Tibial nerve (tissue), 3 donors: ENCODE data around the gene AMPD2.
"Not testable (repeated sequence)": the region's sequence is repeated elsewhere in the genome, so short reads cannot be mapped to it uniquely, and the experiment has no call there.

Source experiments
- CTCF ChIP-seq, 5 experiments: fragments of 200-600 bp in 3 of 5; fragments of 450-650 bp in 2 of 5; sonication (generic) in 3 of 5; IDR thresholded peaks; one replicate each; pipeline ENCODE4 v1.5.1; 2016 to 2019; ENCODE audit warnings: antibody characterized with exemption in 5 of 5, mild to moderate bottlenecking in 3 of 5, moderate library complexity in 2 of 5
- POLR2A ChIP-seq, 2 donors: fragments of 450-650 bp; IDR thresholded peaks; one replicate each; pipeline ENCODE4 v1.6.1; 2017; ENCODE audit warnings: antibody characterized with exemption in 2 of 2, mild to moderate bottlenecking in 2 of 2, moderate library complexity in 2 of 2

GRCh38 chr1:109660691-109661026 is 41.0 kb downstream of the AMPD2 start:
- not testable (repeated sequence) for TF ChIP-seq POLR2A, CTCF (IDR thresholded peaks at IDR 0.05)
